MCF 10A (cell line): ENCODE data around the gene NCBP1. TPM values are rescaled to one million over a fixed set of nuclear protein-coding genes. Genes with fewer than 3 reads are reported as not detected.

Experiments
- BruUV-seq: library from RNA; stranded (reverse); fragments of 400-500 nt; replicated peaks from 2 replicates; lab custom pipeline; 2021; lab: Mats Ljungman, UMichigan
- CTCF ChIA-PET: fragments of 300-600 bp; sonication (Branson Sonifier 250); formaldehyde crosslinking; extraction: SDS; loops from one replicate; lab custom pipeline; 2021; ENCODE audit warnings: antibody characterized with exemption, inconsistent platforms; lab: Yijun Ruan, JAX
- POLR2A ChIA-PET: fragments of 300-600, 350-650 bp; sonication (Branson Sonifier 250); formaldehyde crosslinking; extraction: SDS; loops from one replicate; lab custom pipeline; 2020; ENCODE audit warnings: antibody characterized with exemption, inconsistent platforms; lab: Yijun Ruan, JAX
- DNase-seq: peaks from one replicate; pipeline ENCODE4 v3.0.0-alpha.2; 2018; ENCODE audit not compliant: unreplicated experiment
- H3K27ac Mint-ChIP-seq: one replicate; pipeline ENCODE4 v1.8.0; 2022; ENCODE audit warnings: mild to moderate bottlenecking, low read depth, mixed read lengths; ENCODE audit not compliant: unreplicated experiment
- H3K27me3 Mint-ChIP-seq: one replicate; pipeline ENCODE4 v1.8.0; 2022; ENCODE audit warnings: mixed read lengths; ENCODE audit not compliant: insufficient read depth, unreplicated experiment
- H3K36me3 Mint-ChIP-seq: one replicate; pipeline ENCODE4 v1.8.0; 2022; ENCODE audit warnings: mild to moderate bottlenecking, moderate library complexity, mixed read lengths; ENCODE audit not compliant: insufficient read depth, unreplicated experiment
- H3K4me1 Mint-ChIP-seq: one replicate; pipeline ENCODE4 v1.8.0; 2022; ENCODE audit warnings: mixed read lengths; ENCODE audit not compliant: insufficient read depth, unreplicated experiment
- H3K4me3 Mint-ChIP-seq: one replicate; pipeline ENCODE4 v1.8.0; 2022; ENCODE audit warnings: mild to moderate bottlenecking, moderate library complexity, mixed read lengths; ENCODE audit not compliant: unreplicated experiment
- H3K9me3 Mint-ChIP-seq: one replicate; pipeline ENCODE4 v1.8.0; 2022; ENCODE audit warnings: mixed read lengths; ENCODE audit not compliant: unreplicated experiment
- CTCF ChIP-seq: fragments of 200-600 bp; IDR thresholded peaks from one replicate; pipeline ENCODE4 v1.8.0; 2022; ENCODE audit warnings: antibody characterized with exemption, mild to moderate bottlenecking; ENCODE audit not compliant: unreplicated experiment
- intact Hi-C: fragments of 100-400 bp; cut with micrococcal nuclease; formaldehyde crosslinking; loops from 2 replicates; pipeline ENCODE4 v1.14.1; 2022
- total RNA-seq: library from RNA; stranded (reverse); gene quantifications from 2 replicates; pipeline ENCODE4 v1.2.3, GENCODE V29; 2022

NCBP1 gene
- total RNA-seq, 1 experiment from 2014 or later, result 38.7 TPM

- H3K9me3 Mint-ChIP-seq, result no peaks in the 10 kb centered on the region
- H3K36me3 Mint-ChIP-seq, result peaks cover 94% of the 10 kb centered on the region
- ChIA-PET POLR2A (no interaction called here), CTCF (no interaction called here)
- H3K4me1 Mint-ChIP-seq, result no peaks in the 10 kb centered on the region
- DNase-seq, result no peak
- H3K27me3 Mint-ChIP-seq, result no peaks in the 10 kb centered on the region
- no peak overlapping the region for H3K4me3 Mint-ChIP-seq
- H3K27ac Mint-ChIP-seq, result no peak overlapping the region
- BruUV-seq, result no TSS peak
- intact Hi-C loops, result no loop called here
- TF ChIP-seq CTCF, result no peak
Measured at GRCh38 chr9:97665742-97666141, 32.1 kb downstream of the NCBP1 start.

- CTCF ChIA-PET, result interaction anchor here (0.6 to 1.4 kb wide), 3 partner anchors 19 to 234 kb away, joined by 3 to 4 read pairs (median 3); no protein-coding TSS in a partner anchor
- POLR2A ChIA-PET, result no interaction called here
- no TSS peak for BruUV-seq
Measured at GRCh38 chr9:97666907-97667686, 33.5 kb downstream of the NCBP1 start.

GRCh38 chr9:97668485-97668884 lies 34.9 kb downstream of the NCBP1 start:
- H3K27me3 Mint-ChIP-seq, result no peaks in the 10 kb centered on the region
- no peaks in the 10 kb centered on the region for H3K9me3 Mint-ChIP-seq
- intact Hi-C loops, result no loop called here
- no peaks in the 10 kb centered on the region for H3K4me1 Mint-ChIP-seq
- peaks cover 91% of the 10 kb centered on the region for H3K36me3 Mint-ChIP-seq
- no peak for TF ChIP-seq CTCF
- CTCF ChIA-PET, result no interaction called here
- no peak overlapping the region for H3K4me3 Mint-ChIP-seq
- no peak for DNase-seq
- peak overlapping the region; percentile 5 for H3K27ac Mint-ChIP-seq
- BruUV-seq, result no TSS peak
- POLR2A ChIA-PET, result no interaction called here

More at GRCh38 chr9:97666907-97667686, 33.5 kb downstream of the NCBP1 start:
- no peak for DNase-seq
- peak overlapping the region; percentile 25 for H3K27ac Mint-ChIP-seq
- no peak for TF ChIP-seq CTCF
- no peak overlapping the region for H3K4me3 Mint-ChIP-seq
- no peaks in the 10 kb centered on the region for H3K4me1 Mint-ChIP-seq
- H3K36me3 Mint-ChIP-seq, result peaks cover 96% of the 10 kb centered on the region
- intact Hi-C loops, result no loop called here
- H3K27me3 Mint-ChIP-seq, result no peaks in the 10 kb centered on the region
- no peaks in the 10 kb centered on the region for H3K9me3 Mint-ChIP-seq

DNA sequence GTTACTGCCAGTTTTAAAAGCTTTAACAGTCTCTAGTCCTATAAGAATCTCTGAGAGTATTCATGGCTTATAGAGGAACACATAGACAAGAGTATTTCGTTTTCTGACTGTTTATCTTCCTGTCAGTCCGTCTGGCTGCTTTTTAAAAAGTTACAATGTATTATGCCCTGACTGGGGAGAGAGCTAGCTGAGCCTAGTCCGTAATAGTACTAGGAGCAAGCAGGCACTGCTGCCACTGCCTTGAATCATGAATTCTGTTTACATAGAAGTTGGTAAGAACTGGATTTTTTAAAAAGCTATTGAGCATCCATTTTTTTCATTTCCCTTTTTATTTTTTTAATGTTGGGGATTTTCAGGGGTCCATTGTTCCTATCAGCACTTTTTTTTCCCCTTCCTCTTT lies 37.0 kb downstream of the NCBP1 start:
- intact Hi-C loops, result no loop called here
- Mint-ChIP-seq H3K9me3 (no peaks in the 10 kb centered on the region), H3K4me1 (no peaks in the 10 kb centered on the region), H3K27ac (no peak overlapping the region), H3K36me3 (peaks cover 93% of the 10 kb centered on the region), H3K4me3 (no peak overlapping the region), H3K27me3 (no peaks in the 10 kb centered on the region)
- DNase-seq, result no peak
- ChIA-PET POLR2A (interaction anchor here (1.2 to 1.5 kb wide), 3 partner anchors 35 to 37 kb away, joined by 3 to 4 read pairs (median 3); partner anchors contain the start of gene NCBP1), CTCF (interaction anchor here (0.6 to 1.4 kb wide), 4 partner anchors 9 to 327 kb away, joined by 3 to 4 read pairs (median 3); no protein-coding TSS in a partner anchor)
- no TSS peak for BruUV-seq
- TF ChIP-seq CTCF, result no peak
